Neuronal stem cell (in vitro differentiated cells): ENCODE measurements around the gene COLEC11.

Experiments
- DNase-seq: peaks from one replicate; pipeline ENCODE4 v3.0.0-alpha.2; 2013; ENCODE audit warnings: low spot score
- H2AFZ ChIP-seq: one replicate; pipeline ENCODE4 v1.6.1; 2013; ENCODE audit warnings: mild to moderate bottlenecking, low read length, inconsistent platforms
- H2AK5ac ChIP-seq: 2 replicates; pipeline ENCODE4 v1.6.1; 2013; ENCODE audit warnings: low read depth, mild to moderate bottlenecking, inconsistent platforms, low read length, moderate library complexity, mixed read lengths
- H2BK120ac ChIP-seq: 2 replicates; pipeline ENCODE4 v1.6.1; 2013; ENCODE audit warnings: low read depth, mild to moderate bottlenecking, inconsistent platforms, low read length, moderate library complexity, mixed read lengths
- H2BK12ac ChIP-seq: one replicate; pipeline ENCODE4 v1.6.1; 2013; ENCODE audit warnings: low read length, inconsistent platforms
- H2BK15ac ChIP-seq: 2 replicates; pipeline ENCODE4 v1.6.1; 2013; ENCODE audit warnings: mild to moderate bottlenecking, low read length, inconsistent platforms, mixed read lengths
- H2BK5ac ChIP-seq: one replicate; pipeline ENCODE4 v1.6.1; 2013; ENCODE audit warnings: inconsistent platforms, mild to moderate bottlenecking, low read length, moderate library complexity
- H3K14ac ChIP-seq: one replicate; pipeline ENCODE4 v1.6.1; 2013; ENCODE audit warnings: low read length, inconsistent platforms
- H3K18ac ChIP-seq: 2 replicates; pipeline ENCODE4 v1.6.1; 2013; ENCODE audit warnings: low read length, inconsistent platforms
- H3K23ac ChIP-seq: 2 replicates; pipeline ENCODE4 v1.6.1; 2013; ENCODE audit warnings: low read depth, mild to moderate bottlenecking, mixed read lengths, low read length, inconsistent platforms; ENCODE audit not compliant: poor library complexity
- H3K27ac ChIP-seq: replicated peaks from 3 replicates; pipeline ENCODE4 v1.5.1; 2013; ENCODE audit warnings: low read length, inconsistent platforms
- H3K27me3 ChIP-seq, 3 experiments: 2 replicates each; pipeline ENCODE4 v1.6.1; 2013; ENCODE audit warnings: low read length in 3 of 3, mild to moderate bottlenecking in 2 of 3, inconsistent platforms in 1 of 3, low read depth in 1 of 3, mixed read lengths in 1 of 3, moderate library complexity in 1 of 3; ENCODE audit not compliant: control insufficient read depth in 3 of 3, insufficient read depth in 3 of 3
- H3K36me3 ChIP-seq, 2 donors: replicated peaks in 1 of 2; 2 replicates each; pipeline ENCODE4 v1.6.1; 2013; ENCODE audit warnings: low read length in 2 of 2; ENCODE audit not compliant: control insufficient read depth in 2 of 2, insufficient read depth in 2 of 2
- H3K4ac ChIP-seq: 2 replicates; pipeline ENCODE4 v1.6.1; 2013; ENCODE audit warnings: inconsistent platforms, mild to moderate bottlenecking, low read length, moderate library complexity
- H3K4me1 ChIP-seq, 2 donors: 1 replicate in 1 of 2; 2 replicates in 1 of 2; pipeline ENCODE4 v1.6.1; 2013; ENCODE audit warnings: low read length in 2 of 2, low read depth in 1 of 2; ENCODE audit not compliant: control insufficient read depth in 2 of 2, insufficient read depth in 1 of 2
- H3K4me2 ChIP-seq: one replicate; pipeline ENCODE4 v1.6.1; 2013; ENCODE audit warnings: mild to moderate bottlenecking, low read length, inconsistent platforms; ENCODE audit not compliant: insufficient read depth, poor library complexity, severe bottlenecking
- H3K4me3 ChIP-seq, 2 donors: 2 replicates each; pipeline ENCODE4 v1.5.1; 2013; ENCODE audit warnings: low read length in 2 of 2, mild to moderate bottlenecking in 2 of 2, inconsistent platforms in 1 of 2, moderate library complexity in 1 of 2
- H3K79me1 ChIP-seq: one replicate; pipeline ENCODE4 v1.6.1; 2013; ENCODE audit warnings: low read depth, mild to moderate bottlenecking, inconsistent platforms, low read length, moderate library complexity
- H3K9ac ChIP-seq: one replicate; pipeline ENCODE4 v1.6.1; 2013; ENCODE audit warnings: mild to moderate bottlenecking, low read depth, low read length, inconsistent platforms; ENCODE audit not compliant: poor library complexity
- H3K9me3 ChIP-seq, 2 donors: replicated peaks in 1 of 2; 2 replicates each; pipeline versions ENCODE3 to v1.6.1; 2013; ENCODE audit warnings: low read length in 2 of 2, mild to moderate bottlenecking in 2 of 2, inconsistent platforms in 1 of 2, low read depth in 1 of 2, mixed read lengths in 1 of 2, moderate library complexity in 1 of 2; ENCODE audit not compliant: control insufficient read depth in 2 of 2, insufficient read depth in 1 of 2
- H4K8ac ChIP-seq: one replicate; pipeline ENCODE4 v1.6.1; 2013; ENCODE audit warnings: low read depth, mild to moderate bottlenecking, inconsistent platforms, low read length, moderate library complexity
- H4K91ac ChIP-seq: one replicate; pipeline ENCODE4 v1.6.1; 2013; ENCODE audit warnings: low read length, low read depth, mild to moderate bottlenecking, inconsistent platforms; ENCODE audit not compliant: poor library complexity
- WGBS, 2 donors: extraction: QIAGEN DNeasy Blood & Tissue Kit; methylation state at CpG; one replicate each; pipeline ENCODE4 v1.1.7; 2013; ENCODE audit warnings: missing lambda C conversion rate in 2 of 2, mixed read lengths in 1 of 2; ENCODE audit not compliant: insufficient read length in 2 of 2, insufficient replicate concordance in 1 of 2; ENCODE audit errors: extremely low coverage in 2 of 2; 5-methylcytosine and 5-hydroxymethylcytosine counted together

Gene COLEC11

GRCh38 chr2:3654011-3654410, 59.1 kb downstream of the COLEC11 start:
- peak overlapping the region; percentile 15 for H2AFZ ChIP-seq
- peaks cover 22 to 39% of the 10 kb centered on the region in 2 donors for H3K4me1 ChIP-seq
- no CpG with 5 or more reads among the region's 10 CpGs for WGBS, 2 donors
- no peak overlapping the region for H3K9ac ChIP-seq
- H2BK12ac ChIP-seq: no peak overlapping the region
- H3K4ac ChIP-seq: no peak overlapping the region
- no peak overlapping the region for H3K4me2 ChIP-seq
- H3K14ac ChIP-seq: no peak overlapping the region
- no peak overlapping the region for H4K91ac ChIP-seq
- H3K27me3 ChIP-seq: peaks cover 0 to 1% (median 0%) of the 10 kb centered on the region in 3 experiments
- H2BK120ac ChIP-seq: peak overlapping the region; percentile 63
- H3K79me1 ChIP-seq: no peaks in the 10 kb centered on the region
- no peak for DNase-seq
- peaks cover 0 to 17% of the 10 kb centered on the region in 2 donors for H3K9me3 ChIP-seq
- H2BK5ac ChIP-seq: no peak overlapping the region
- no peak overlapping the region for H3K23ac ChIP-seq
- H2BK15ac ChIP-seq: peak overlapping the region; percentile 71
- H3K4me3 ChIP-seq: no peak overlapping the region
- peak overlapping the region; percentile 66 for H2AK5ac ChIP-seq
- no peak overlapping the region for H3K27ac ChIP-seq
- no peaks in the 10 kb centered on the region for H3K36me3 ChIP-seq
- H3K18ac ChIP-seq: peak overlapping the region; percentile 33
- H4K8ac ChIP-seq: no peak overlapping the region

GRCh38 chr2:3654531-3655225, 59.8 kb downstream of the COLEC11 start:
- no peak overlapping the region for H3K4ac ChIP-seq
- H3K23ac ChIP-seq: no peak overlapping the region
- no peak overlapping the region for H2BK120ac ChIP-seq
- H2BK15ac ChIP-seq: no peak overlapping the region
- H3K4me3 ChIP-seq: peak overlapping the region in 1 of 2 donors; percentile 1
- no CpG with 5 or more reads among the region's 21 CpGs for WGBS, 2 donors
- H3K18ac ChIP-seq: peak overlapping the region; percentile 42
- H2BK5ac ChIP-seq: no peak overlapping the region
- H4K8ac ChIP-seq: no peak overlapping the region
- H3K4me1 ChIP-seq: peaks cover 25 to 46% of the 10 kb centered on the region in 2 donors
- no peak overlapping the region for H4K91ac ChIP-seq
- H3K27ac ChIP-seq: no peak overlapping the region
- no peak for DNase-seq
- peaks cover 0 to 1% (median 0%) of the 10 kb centered on the region in 3 experiments for H3K27me3 ChIP-seq
- H3K14ac ChIP-seq: no peak overlapping the region
- H3K9ac ChIP-seq: no peak overlapping the region
- peak overlapping the region; percentile 57 for H2AK5ac ChIP-seq
- no peaks in the 10 kb centered on the region for H3K36me3 ChIP-seq
- no peaks in the 10 kb centered on the region for H3K79me1 ChIP-seq
- peak overlapping the region; percentile 53 for H2AFZ ChIP-seq
- H3K9me3 ChIP-seq: peaks cover 0 to 17% of the 10 kb centered on the region in 2 donors
- H2BK12ac ChIP-seq: no peak overlapping the region
- no peak overlapping the region for H3K4me2 ChIP-seq

- Histone ChIP-seq H3K18ac (peak overlapping the region; percentile 80), H4K8ac (no peak overlapping the region), H3K27ac (no peak overlapping the region), H3K27me3 (no peaks in the 10 kb centered on the region), H2BK5ac (no peak overlapping the region), H3K4me2 (no peak overlapping the region), H2BK12ac (peak overlapping the region; percentile 59), H3K4me1 (peaks cover 16 to 36% of the 10 kb centered on the region in 2 donors), H2AK5ac (peak overlapping the region; percentile 79), H3K4me3 (no peak overlapping the region), H3K36me3 (no peaks in the 10 kb centered on the region), H3K9me3 (peaks cover 0 to 17% of the 10 kb centered on the region in 2 donors), H3K4ac (no peak overlapping the region), H2BK120ac (peak overlapping the region; percentile 67), H4K91ac (no peak overlapping the region), H2BK15ac (peak overlapping the region; percentile 54), H3K14ac (no peak overlapping the region), H2AFZ (no peak overlapping the region), H3K9ac (no peak overlapping the region), H3K23ac (no peak overlapping the region), H3K79me1 (no peaks in the 10 kb centered on the region)
- WGBS, 2 donors: no CpG with 5 or more reads among the region's 28 CpGs
- no peak for DNase-seq
Observed at GRCh38 chr2:3655871-3656761, 61.2 kb downstream of the COLEC11 start.
